Measurements from ENCODE around the gene C22orf15. TPM values are rescaled to one million over a fixed set of nuclear protein-coding genes. Genes with fewer than 3 reads are reported as not detected.

C22orf15 gene, protein sequence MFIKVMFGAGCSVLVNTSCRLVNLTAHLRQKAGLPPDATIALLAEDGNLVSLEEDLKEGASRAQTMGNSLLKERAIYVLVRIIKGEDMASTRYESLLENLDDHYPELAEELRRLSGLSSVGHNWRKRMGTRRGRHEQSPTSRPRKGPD
- under 1 TPM; 0.14 to 0.17 TPM for total RNA-seq
- polyA plus RNA-seq: under 1 TPM; 0.03 to 0.10 TPM

DNA sequence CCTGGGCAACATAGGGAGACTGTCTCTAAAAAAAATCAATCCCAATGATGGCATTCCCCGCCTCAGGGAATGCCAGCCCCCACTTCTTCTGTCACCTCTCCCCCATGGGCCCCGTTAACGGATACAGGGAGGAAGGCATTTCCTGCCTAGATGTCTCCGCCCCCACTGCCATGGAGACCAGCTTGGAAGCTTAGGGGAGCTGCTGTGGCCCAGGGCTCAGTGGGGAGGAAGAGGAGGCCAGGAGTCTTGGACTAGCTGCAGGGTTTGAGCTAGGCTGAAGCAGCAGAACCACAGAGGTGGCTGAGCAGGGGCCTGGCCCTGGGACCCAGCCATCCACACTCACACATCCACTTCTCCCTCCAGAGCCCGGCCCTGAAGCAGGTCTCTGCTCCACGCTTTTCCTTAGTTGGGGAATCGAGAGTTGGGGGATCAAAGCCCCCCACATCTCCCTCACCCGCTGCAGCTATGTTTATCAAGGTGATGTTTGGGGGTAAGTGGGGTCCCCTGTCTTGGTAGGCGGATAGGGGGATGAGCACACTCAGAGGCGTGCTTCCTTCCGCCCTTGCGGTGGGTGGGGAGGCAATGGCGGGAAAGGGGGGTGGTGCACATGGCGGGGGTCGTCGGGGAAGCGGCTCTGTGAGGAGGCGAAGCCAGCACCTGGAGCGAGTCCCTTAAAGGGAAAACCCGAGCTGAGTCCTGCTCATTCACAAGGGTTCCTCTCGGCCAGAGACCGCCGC lies at the start of gene C22orf15:
Gene C22orf15, plus strand, starts transcription at position 149 of the 737 bp plus-strand sequence. Its CDS starts 317 bp downstream, at position 466.
- Histone ChIP-seq H3K9me3 (ENCODE audit: control insufficient read depth in 4 of 4, low read length in 3 of 4) (no peaks in the 10 kb centered on the region), H3K9ac (ENCODE audit: low read depth in 1 of 2, low read length in 2 of 2) (no peak within 1 kb of the TSS), H3K27ac (ENCODE audit: low read depth in 1 of 2, low read length in 2 of 2) (no peak within 1 kb of the TSS), H3K4me1 (ENCODE audit: control insufficient read depth in 4 of 4, insufficient read depth in 4 of 4, low read length in 3 of 4) (peaks cover 16 to 38% (median 30%) of the 10 kb centered on the region in 4 donors), H3K4me3 (ENCODE audit: low read depth in 1 of 3, low read length in 3 of 3) (peak within 1 kb of the TSS in 1 of 3 donors; percentile 4), H3K27me3 (ENCODE audit: control insufficient read depth in 4 of 4, insufficient read depth in 4 of 4, low read length in 3 of 4) (no peaks in the 10 kb centered on the region), H3K36me3 (ENCODE audit: control insufficient read depth in 4 of 4, insufficient read depth in 3 of 4, low read depth in 1 of 4, low read length in 3 of 4) (peaks cover 0 to 6% (median 4%) of the 10 kb centered on the region in 4 donors)
- no peak for TF ChIP-seq YY1 (IDR thresholded peaks at IDR 0.05)
- no peak for TF ChIP-seq SP1 (IDR thresholded peaks at IDR 0.05)
- no peak for TF ChIP-seq RAD21 (IDR thresholded peaks at IDR 0.05)
- TF ChIP-seq, protein P1, sequence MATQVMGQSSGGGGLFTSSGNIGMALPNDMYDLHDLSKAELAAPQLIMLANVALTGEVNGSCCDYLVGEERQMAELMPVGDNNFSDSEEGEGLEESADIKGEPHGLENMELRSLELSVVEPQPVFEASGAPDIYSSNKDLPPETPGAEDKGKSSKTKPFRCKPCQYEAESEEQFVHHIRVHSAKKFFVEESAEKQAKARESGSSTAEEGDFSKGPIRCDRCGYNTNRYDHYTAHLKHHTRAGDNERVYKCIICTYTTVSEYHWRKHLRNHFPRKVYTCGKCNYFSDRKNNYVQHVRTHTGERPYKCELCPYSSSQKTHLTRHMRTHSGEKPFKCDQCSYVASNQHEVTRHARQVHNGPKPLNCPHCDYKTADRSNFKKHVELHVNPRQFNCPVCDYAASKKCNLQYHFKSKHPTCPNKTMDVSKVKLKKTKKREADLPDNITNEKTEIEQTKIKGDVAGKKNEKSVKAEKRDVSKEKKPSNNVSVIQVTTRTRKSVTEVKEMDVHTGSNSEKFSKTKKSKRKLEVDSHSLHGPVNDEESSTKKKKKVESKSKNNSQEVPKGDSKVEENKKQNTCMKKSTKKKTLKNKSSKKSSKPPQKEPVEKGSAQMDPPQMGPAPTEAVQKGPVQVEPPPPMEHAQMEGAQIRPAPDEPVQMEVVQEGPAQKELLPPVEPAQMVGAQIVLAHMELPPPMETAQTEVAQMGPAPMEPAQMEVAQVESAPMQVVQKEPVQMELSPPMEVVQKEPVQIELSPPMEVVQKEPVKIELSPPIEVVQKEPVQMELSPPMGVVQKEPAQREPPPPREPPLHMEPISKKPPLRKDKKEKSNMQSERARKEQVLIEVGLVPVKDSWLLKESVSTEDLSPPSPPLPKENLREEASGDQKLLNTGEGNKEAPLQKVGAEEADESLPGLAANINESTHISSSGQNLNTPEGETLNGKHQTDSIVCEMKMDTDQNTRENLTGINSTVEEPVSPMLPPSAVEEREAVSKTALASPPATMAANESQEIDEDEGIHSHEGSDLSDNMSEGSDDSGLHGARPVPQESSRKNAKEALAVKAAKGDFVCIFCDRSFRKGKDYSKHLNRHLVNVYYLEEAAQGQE (IDR thresholded peaks at IDR 0.05): no peak
- no peak for TF ChIP-seq JUND (IDR thresholded peaks at IDR 0.05)
- no peak for TF ChIP-seq RXRA (IDR thresholded peaks at IDR 0.05)
- no peak for TF ChIP-seq TAF1 (conservative IDR thresholded peaks at IDR 0.05)
- TF ChIP-seq ATF3 (IDR thresholded peaks at IDR 0.05): no peak
- no peak for DNase-seq (ENCODE audit: low spot score)
- 64% methylated on average over 23 of the region's 23 CpGs for WGBS

DNA sequence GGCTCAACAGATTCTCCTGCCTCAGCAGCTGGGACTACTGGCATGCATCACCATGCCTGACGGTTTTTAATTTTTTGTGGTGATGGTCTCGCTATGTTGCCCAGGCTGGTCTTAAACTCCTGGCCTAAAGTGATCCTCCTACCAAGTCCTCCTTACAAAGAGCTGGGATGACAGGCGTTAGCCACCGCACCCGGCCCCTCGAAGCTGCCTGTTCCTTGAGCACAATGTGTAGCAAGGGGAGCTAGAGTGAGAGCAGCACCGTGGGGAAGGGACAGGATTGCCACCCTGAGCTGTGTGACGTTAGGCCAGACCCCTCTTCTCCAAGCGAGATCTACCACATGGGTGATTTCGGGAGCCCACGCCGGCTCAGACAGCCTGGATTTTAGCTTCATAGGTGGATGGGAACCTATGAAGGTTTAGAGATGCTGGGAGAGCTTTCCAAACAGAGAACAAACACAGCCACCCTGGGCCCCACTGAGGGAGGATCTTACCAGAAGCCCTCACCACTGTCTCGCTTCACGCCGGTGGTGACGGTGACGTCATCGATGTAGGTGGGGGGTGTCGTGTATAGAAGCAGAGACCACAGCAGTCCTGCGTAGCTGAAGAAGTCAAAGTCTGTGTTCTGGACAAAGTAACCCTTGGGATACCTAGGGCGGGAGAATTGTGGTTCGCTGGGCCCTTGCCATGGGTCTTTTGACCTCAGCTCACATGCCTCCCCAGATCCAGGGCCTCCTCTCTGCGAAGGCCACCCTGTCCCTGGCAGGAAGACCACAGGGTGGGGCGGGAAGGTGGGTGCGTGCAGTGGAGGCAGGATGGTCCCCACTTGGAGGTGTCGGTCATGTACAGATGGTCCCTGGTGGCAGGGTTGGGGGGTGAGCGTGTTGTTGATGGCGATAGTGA lies 48.8 kb upstream of the C22orf15 start:
- H3K4me3 ChIP-seq (ENCODE audit: low read depth in 1 of 3, low read length in 3 of 3): no peak overlapping the region
- peaks cover 9 to 26% (median 21%) of the 10 kb centered on the region in 4 donors for H3K36me3 ChIP-seq (ENCODE audit: control insufficient read depth in 4 of 4, insufficient read depth in 3 of 4, low read depth in 1 of 4, low read length in 3 of 4)
- no peak overlapping the region for H3K9ac ChIP-seq (ENCODE audit: low read depth in 1 of 2, low read length in 2 of 2)
- peaks cover 0 to 7% (median 3%) of the 10 kb centered on the region in 4 donors for H3K4me1 ChIP-seq (ENCODE audit: control insufficient read depth in 4 of 4, insufficient read depth in 4 of 4, low read length in 3 of 4)
- no peak for TF ChIP-seq GABPA (IDR thresholded peaks at IDR 0.05 in 1 of 2, conservative IDR thresholded peaks at IDR 0.05 in 1 of 2)
- no peak for TF ChIP-seq HNF4A (conservative IDR thresholded peaks at IDR 0.05)
- TF ChIP-seq, protein P1 (IDR thresholded peaks at IDR 0.05): no peak
- no peak for TF ChIP-seq NR2F2 (IDR thresholded peaks at IDR 0.05)
- TF ChIP-seq, protein P2, sequence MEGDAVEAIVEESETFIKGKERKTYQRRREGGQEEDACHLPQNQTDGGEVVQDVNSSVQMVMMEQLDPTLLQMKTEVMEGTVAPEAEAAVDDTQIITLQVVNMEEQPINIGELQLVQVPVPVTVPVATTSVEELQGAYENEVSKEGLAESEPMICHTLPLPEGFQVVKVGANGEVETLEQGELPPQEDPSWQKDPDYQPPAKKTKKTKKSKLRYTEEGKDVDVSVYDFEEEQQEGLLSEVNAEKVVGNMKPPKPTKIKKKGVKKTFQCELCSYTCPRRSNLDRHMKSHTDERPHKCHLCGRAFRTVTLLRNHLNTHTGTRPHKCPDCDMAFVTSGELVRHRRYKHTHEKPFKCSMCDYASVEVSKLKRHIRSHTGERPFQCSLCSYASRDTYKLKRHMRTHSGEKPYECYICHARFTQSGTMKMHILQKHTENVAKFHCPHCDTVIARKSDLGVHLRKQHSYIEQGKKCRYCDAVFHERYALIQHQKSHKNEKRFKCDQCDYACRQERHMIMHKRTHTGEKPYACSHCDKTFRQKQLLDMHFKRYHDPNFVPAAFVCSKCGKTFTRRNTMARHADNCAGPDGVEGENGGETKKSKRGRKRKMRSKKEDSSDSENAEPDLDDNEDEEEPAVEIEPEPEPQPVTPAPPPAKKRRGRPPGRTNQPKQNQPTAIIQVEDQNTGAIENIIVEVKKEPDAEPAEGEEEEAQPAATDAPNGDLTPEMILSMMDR (IDR thresholded peaks at IDR 0.05; ENCODE audit: low read depth, low read length, missing input control): no peak
- no peak for TF ChIP-seq RAD21 (IDR thresholded peaks at IDR 0.05)
- TF ChIP-seq EGR1 (IDR thresholded peaks at IDR 0.05; ENCODE audit: low read depth in 2 of 2): no peak
- no peak for TF ChIP-seq FOXA2 (IDR thresholded peaks at IDR 0.05)
- H3K9me3 ChIP-seq (ENCODE audit: control insufficient read depth in 4 of 4, low read length in 3 of 4): no peaks in the 10 kb centered on the region
- no peak overlapping the region for H3K27ac ChIP-seq (ENCODE audit: low read depth in 1 of 2, low read length in 2 of 2)
- 95% methylated on average over 28 of the region's 28 CpGs for WGBS
- DNase-seq (ENCODE audit: low spot score): no peak
- no peaks in the 10 kb centered on the region for H3K27me3 ChIP-seq (ENCODE audit: control insufficient read depth in 4 of 4, insufficient read depth in 4 of 4, low read length in 3 of 4)
